WTC11 (cell line): ENCODE results near the gene LRRC49. TPM values are rescaled to one million over a fixed set of nuclear protein-coding genes. Genes with fewer than 3 reads are reported as not detected.

Experiments used
- ATAC-seq: fragments of 200-7000 bp; cut with Tn5 transposase; 2 replicates; pipeline ENCODE4 v1.10.0; 2021; ENCODE audit warnings: mild to moderate bottlenecking, moderate library complexity
- CTCF ChIA-PET: fragments of 300-600 bp; sonication (Branson Sonifier 250); formaldehyde crosslinking; loops from one replicate; lab custom pipeline; 2021; ENCODE audit warnings: antibody characterized with exemption; lab: Charles Lee
- POLR2A ChIA-PET: fragments of 350-600 bp; sonication (Branson Sonifier 250); formaldehyde crosslinking; loops from one replicate; lab custom pipeline; 2021; ENCODE audit warnings: antibody characterized with exemption; lab: Charles Lee
- DNase-seq: peaks from one replicate; pipeline ENCODE4 v3.0.0; 2021; ENCODE audit warnings: low spot score
- H3K27ac Mint-ChIP-seq: 2 replicates; pipeline ENCODE4 v1.8.0; 2021; ENCODE audit warnings: mixed read lengths
- H3K27me3 Mint-ChIP-seq: 2 replicates; pipeline ENCODE4 v1.8.0; 2021; ENCODE audit warnings: low read depth, mild to moderate bottlenecking, moderate library complexity, mixed read lengths
- H3K36me3 Mint-ChIP-seq: 2 replicates; pipeline ENCODE4 v1.8.0; 2021; ENCODE audit warnings: mixed read lengths
- H3K4me1 Mint-ChIP-seq: 2 replicates; pipeline ENCODE4 v1.8.0; 2022; ENCODE audit warnings: mixed read lengths
- H3K4me3 Mint-ChIP-seq: 2 replicates; pipeline ENCODE4 v1.8.0; 2021; ENCODE audit warnings: mild to moderate bottlenecking, moderate library complexity, mixed read lengths
- H3K9me3 Mint-ChIP-seq: 2 replicates; pipeline ENCODE4 v1.8.0; 2021; ENCODE audit warnings: mixed read lengths
- CBFB ChIP-seq: sonication (generic); formaldehyde crosslinking; IDR thresholded peaks from 2 replicates; pipeline ENCODE4 v1.8.1; 2022; ENCODE audit warnings: mild to moderate bottlenecking, low read depth, missing genetic modification reagents
- CREB1 ChIP-seq: sonication (generic); formaldehyde crosslinking; IDR thresholded peaks from 2 replicates; pipeline ENCODE4 v1.8.0; 2023; ENCODE audit warnings: mild to moderate bottlenecking, missing genetic modification reagents
- ETV6 ChIP-seq: sonication (generic); formaldehyde crosslinking; IDR thresholded peaks from 2 replicates; pipeline ENCODE4 v1.8.1; 2022; ENCODE audit warnings: mild to moderate bottlenecking, missing genetic modification reagents
- FOXJ3 ChIP-seq: sonication (generic); formaldehyde crosslinking; IDR thresholded peaks from 2 replicates; pipeline ENCODE4 v1.9.0; 2021; ENCODE audit warnings: missing genetic modification reagents, mild to moderate bottlenecking, borderline replicate concordance
- FOXP1 ChIP-seq: sonication (generic); formaldehyde crosslinking; IDR thresholded peaks from 2 replicates; pipeline ENCODE4 v1.8.0; 2022; ENCODE audit warnings: missing genetic modification reagents, mild to moderate bottlenecking, moderate library complexity, borderline replicate concordance
- GRHL2 ChIP-seq: fragments of 250-450 bp; sonication (Bioruptor Pico); IDR thresholded peaks from 2 replicates; pipeline ENCODE4 v1.8.0; 2022; ENCODE audit warnings: mild to moderate bottlenecking, moderate library complexity; ENCODE audit not compliant: insufficient replicate concordance, severe bottlenecking
- MYBL2 ChIP-seq: sonication (generic); formaldehyde crosslinking; IDR thresholded peaks from 2 replicates; pipeline ENCODE4 v1.8.1; 2023; ENCODE audit warnings: mild to moderate bottlenecking, moderate library complexity, missing genetic modification reagents
- OVOL2 ChIP-seq: fragments of 250-450 bp; sonication (Bioruptor Pico); IDR thresholded peaks from 2 replicates; pipeline ENCODE4 v1.9.0; 2021; ENCODE audit warnings: mild to moderate bottlenecking, borderline replicate concordance
- RORB ChIP-seq: fragments of 250-450 bp; sonication (Bioruptor Pico); IDR thresholded peaks from 2 replicates; pipeline ENCODE4 v1.9.0; 2021; ENCODE audit warnings: mild to moderate bottlenecking
- SOX15 ChIP-seq: fragments of 250-450 bp; sonication (Bioruptor Pico); IDR thresholded peaks from 2 replicates; pipeline ENCODE4 v1.9.0; 2021; ENCODE audit warnings: mild to moderate bottlenecking
- ZNF138 ChIP-seq: sonication (generic); formaldehyde crosslinking; conservative IDR thresholded peaks from 2 replicates; pipeline ENCODE4 v1.8.1; 2022; ENCODE audit warnings: mild to moderate bottlenecking, moderate library complexity, missing genetic modification reagents
- ZNF317 ChIP-seq: sonication (generic); formaldehyde crosslinking; IDR thresholded peaks from 2 replicates; pipeline ENCODE4 v1.8.1; 2023; ENCODE audit warnings: low read depth, mild to moderate bottlenecking, moderate library complexity, missing genetic modification reagents, borderline replicate concordance
- total RNA-seq: library from RNA; stranded (reverse); gene quantifications from 3 replicates; pipeline ENCODE4 v1.2.3, GENCODE V29; 2021
- TF ChIP-seq, protein P1 (sequence below): sonication (generic); formaldehyde crosslinking; IDR thresholded peaks from 2 replicates; pipeline ENCODE4 v1.8.0; 2023; ENCODE audit warnings: missing genetic modification reagents, mild to moderate bottlenecking, borderline replicate concordance
- TF ChIP-seq, protein P2 (sequence below): sonication (generic); formaldehyde crosslinking; IDR thresholded peaks from 2 replicates; pipeline ENCODE4 v1.8.1; 2022; ENCODE audit warnings: low read depth, mild to moderate bottlenecking, moderate library complexity, missing genetic modification reagents, borderline replicate concordance
- TF ChIP-seq, protein P3 (sequence below): sonication (generic); formaldehyde crosslinking; IDR thresholded peaks from 2 replicates; pipeline ENCODE4 v1.8.1; 2022; ENCODE audit warnings: low read depth, missing genetic modification reagents, borderline replicate concordance
- TF ChIP-seq, protein P4 (sequence below): sonication (generic); formaldehyde crosslinking; IDR thresholded peaks from 2 replicates; pipeline ENCODE4 v1.8.0; 2022; ENCODE audit warnings: mild to moderate bottlenecking, missing genetic modification reagents
- TF ChIP-seq, protein P5 (sequence below): sonication (generic); formaldehyde crosslinking; conservative IDR thresholded peaks from 2 replicates; pipeline ENCODE4 v1.8.1; 2023; ENCODE audit warnings: mild to moderate bottlenecking, low read depth, missing genetic modification reagents, moderate library complexity
- TF ChIP-seq, protein P6 (sequence below): sonication (generic); formaldehyde crosslinking; IDR thresholded peaks from 2 replicates; pipeline ENCODE4 v1.8.0; 2023; ENCODE audit warnings: missing genetic modification reagents
- TF ChIP-seq, protein P7 (sequence below): fragments of 250-450 bp; sonication (Bioruptor Pico); IDR thresholded peaks from 2 replicates; pipeline ENCODE4 v1.9.0; 2021; ENCODE audit warnings: moderate library complexity, mild to moderate bottlenecking, inconsistent platforms, borderline replicate concordance
- TF ChIP-seq, protein P8 (sequence below): fragments of 250-450 bp; sonication (Bioruptor Pico); IDR thresholded peaks from 2 replicates; pipeline ENCODE4 v1.8.0; 2021; ENCODE audit warnings: mild to moderate bottlenecking

Gene LRRC49
- total RNA-seq, 1 experiment from 2014 or later = 6.9 TPM

DNA sequence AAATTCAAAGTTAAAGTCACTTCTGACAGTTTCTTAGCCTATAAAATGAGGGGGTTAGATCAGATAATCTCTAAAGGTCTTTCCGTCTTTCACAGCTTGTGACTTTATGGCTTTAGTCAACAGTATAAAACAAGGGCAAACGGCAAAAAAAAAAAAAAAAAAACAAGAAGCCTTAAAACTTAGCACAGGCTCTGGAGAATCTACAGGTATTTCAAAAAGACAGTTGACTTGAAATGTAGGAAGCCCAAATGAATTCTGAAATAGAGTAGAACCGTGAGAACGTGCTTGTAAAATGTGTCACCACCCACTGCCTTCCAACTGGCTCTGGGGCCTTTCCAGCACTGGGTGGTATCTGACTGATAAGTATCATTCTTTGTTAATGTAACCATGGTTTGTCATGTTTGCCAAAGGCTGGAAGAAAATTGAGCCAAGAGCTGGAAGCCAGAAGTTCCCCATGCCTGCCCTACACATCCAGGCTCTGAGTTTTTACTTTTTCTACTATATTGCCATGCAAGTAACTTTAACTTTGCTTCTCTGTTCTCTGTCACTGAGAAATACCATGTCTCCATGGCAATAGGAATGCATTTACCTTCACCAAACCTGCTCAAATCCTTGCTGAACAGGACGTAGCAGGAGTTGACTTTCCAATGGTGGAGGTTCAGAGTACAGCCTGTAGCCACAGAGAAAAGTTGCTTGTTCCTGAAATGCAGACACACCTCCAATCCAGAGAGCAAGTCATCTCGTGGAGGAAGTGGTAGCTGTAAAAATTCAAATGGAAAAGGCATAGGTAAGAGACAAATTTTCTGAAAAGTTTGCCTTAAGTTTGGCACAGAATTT, 186.8 kb downstream of the LRRC49 start:
- peaks cover 72% of the 10 kb centered on the region for H3K27me3 Mint-ChIP-seq
- H3K27ac Mint-ChIP-seq = no peak overlapping the region
- ChIA-PET POLR2A (interaction anchor here (0.6 kb wide), 1 partner anchor 164 kb away, joined by 4 read pairs; no protein-coding TSS in a partner anchor), CTCF (no interaction called here)
- H3K4me1 Mint-ChIP-seq = no peaks in the 10 kb centered on the region
- no peak for ATAC-seq
- DNase-seq = no peak
- H3K9me3 Mint-ChIP-seq = peaks cover 20% of the 10 kb centered on the region
- TF ChIP-seq, protein P1, sequence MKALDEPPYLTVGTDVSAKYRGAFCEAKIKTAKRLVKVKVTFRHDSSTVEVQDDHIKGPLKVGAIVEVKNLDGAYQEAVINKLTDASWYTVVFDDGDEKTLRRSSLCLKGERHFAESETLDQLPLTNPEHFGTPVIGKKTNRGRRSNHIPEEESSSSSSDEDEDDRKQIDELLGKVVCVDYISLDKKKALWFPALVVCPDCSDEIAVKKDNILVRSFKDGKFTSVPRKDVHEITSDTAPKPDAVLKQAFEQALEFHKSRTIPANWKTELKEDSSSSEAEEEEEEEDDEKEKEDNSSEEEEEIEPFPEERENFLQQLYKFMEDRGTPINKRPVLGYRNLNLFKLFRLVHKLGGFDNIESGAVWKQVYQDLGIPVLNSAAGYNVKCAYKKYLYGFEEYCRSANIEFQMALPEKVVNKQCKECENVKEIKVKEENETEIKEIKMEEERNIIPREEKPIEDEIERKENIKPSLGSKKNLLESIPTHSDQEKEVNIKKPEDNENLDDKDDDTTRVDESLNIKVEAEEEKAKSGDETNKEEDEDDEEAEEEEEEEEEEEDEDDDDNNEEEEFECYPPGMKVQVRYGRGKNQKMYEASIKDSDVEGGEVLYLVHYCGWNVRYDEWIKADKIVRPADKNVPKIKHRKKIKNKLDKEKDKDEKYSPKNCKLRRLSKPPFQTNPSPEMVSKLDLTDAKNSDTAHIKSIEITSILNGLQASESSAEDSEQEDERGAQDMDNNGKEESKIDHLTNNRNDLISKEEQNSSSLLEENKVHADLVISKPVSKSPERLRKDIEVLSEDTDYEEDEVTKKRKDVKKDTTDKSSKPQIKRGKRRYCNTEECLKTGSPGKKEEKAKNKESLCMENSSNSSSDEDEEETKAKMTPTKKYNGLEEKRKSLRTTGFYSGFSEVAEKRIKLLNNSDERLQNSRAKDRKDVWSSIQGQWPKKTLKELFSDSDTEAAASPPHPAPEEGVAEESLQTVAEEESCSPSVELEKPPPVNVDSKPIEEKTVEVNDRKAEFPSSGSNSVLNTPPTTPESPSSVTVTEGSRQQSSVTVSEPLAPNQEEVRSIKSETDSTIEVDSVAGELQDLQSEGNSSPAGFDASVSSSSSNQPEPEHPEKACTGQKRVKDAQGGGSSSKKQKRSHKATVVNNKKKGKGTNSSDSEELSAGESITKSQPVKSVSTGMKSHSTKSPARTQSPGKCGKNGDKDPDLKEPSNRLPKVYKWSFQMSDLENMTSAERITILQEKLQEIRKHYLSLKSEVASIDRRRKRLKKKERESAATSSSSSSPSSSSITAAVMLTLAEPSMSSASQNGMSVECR = no peak
- TF ChIP-seq ETV6 (CRISPR knock-in tag) = no peak
- TF ChIP-seq, protein P2, sequence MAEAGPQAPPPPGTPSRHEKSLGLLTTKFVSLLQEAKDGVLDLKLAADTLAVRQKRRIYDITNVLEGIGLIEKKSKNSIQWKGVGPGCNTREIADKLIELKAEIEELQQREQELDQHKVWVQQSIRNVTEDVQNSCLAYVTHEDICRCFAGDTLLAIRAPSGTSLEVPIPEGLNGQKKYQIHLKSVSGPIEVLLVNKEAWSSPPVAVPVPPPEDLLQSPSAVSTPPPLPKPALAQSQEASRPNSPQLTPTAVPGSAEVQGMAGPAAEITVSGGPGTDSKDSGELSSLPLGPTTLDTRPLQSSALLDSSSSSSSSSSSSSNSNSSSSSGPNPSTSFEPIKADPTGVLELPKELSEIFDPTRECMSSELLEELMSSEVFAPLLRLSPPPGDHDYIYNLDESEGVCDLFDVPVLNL (CRISPR knock-in tag) = no peak
- TF ChIP-seq, protein P3, sequence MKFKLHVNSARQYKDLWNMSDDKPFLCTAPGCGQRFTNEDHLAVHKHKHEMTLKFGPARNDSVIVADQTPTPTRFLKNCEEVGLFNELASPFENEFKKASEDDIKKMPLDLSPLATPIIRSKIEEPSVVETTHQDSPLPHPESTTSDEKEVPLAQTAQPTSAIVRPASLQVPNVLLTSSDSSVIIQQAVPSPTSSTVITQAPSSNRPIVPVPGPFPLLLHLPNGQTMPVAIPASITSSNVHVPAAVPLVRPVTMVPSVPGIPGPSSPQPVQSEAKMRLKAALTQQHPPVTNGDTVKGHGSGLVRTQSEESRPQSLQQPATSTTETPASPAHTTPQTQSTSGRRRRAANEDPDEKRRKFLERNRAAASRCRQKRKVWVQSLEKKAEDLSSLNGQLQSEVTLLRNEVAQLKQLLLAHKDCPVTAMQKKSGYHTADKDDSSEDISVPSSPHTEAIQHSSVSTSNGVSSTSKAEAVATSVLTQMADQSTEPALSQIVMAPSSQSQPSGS (CRISPR knock-in tag) = no peak
- TF ChIP-seq CREB1 (CRISPR knock-in tag) = no peak
- no peak for TF ChIP-seq CBFB (CRISPR knock-in tag)
- TF ChIP-seq FOXP1 (CRISPR knock-in tag) = no peak
- TF ChIP-seq ZNF317 (CRISPR knock-in tag) = no peak
- TF ChIP-seq, protein P4, sequence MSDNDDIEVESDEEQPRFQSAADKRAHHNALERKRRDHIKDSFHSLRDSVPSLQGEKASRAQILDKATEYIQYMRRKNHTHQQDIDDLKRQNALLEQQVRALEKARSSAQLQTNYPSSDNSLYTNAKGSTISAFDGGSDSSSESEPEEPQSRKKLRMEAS (CRISPR knock-in tag) = no peak
- no peak for TF ChIP-seq MYBL2 (CRISPR knock-in tag)
- TF ChIP-seq FOXJ3 (CRISPR knock-in tag) = no peak
- TF ChIP-seq, protein P5, sequence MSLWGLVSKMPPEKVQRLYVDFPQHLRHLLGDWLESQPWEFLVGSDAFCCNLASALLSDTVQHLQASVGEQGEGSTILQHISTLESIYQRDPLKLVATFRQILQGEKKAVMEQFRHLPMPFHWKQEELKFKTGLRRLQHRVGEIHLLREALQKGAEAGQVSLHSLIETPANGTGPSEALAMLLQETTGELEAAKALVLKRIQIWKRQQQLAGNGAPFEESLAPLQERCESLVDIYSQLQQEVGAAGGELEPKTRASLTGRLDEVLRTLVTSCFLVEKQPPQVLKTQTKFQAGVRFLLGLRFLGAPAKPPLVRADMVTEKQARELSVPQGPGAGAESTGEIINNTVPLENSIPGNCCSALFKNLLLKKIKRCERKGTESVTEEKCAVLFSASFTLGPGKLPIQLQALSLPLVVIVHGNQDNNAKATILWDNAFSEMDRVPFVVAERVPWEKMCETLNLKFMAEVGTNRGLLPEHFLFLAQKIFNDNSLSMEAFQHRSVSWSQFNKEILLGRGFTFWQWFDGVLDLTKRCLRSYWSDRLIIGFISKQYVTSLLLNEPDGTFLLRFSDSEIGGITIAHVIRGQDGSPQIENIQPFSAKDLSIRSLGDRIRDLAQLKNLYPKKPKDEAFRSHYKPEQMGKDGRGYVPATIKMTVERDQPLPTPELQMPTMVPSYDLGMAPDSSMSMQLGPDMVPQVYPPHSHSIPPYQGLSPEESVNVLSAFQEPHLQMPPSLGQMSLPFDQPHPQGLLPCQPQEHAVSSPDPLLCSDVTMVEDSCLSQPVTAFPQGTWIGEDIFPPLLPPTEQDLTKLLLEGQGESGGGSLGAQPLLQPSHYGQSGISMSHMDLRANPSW = no peak
- TF ChIP-seq GRHL2 (CRISPR knock-in tag) = no peak
- TF ChIP-seq, protein P6, sequence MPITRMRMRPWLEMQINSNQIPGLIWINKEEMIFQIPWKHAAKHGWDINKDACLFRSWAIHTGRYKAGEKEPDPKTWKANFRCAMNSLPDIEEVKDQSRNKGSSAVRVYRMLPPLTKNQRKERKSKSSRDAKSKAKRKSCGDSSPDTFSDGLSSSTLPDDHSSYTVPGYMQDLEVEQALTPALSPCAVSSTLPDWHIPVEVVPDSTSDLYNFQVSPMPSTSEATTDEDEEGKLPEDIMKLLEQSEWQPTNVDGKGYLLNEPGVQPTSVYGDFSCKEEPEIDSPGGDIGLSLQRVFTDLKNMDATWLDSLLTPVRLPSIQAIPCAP (CRISPR knock-in tag) = no peak
- no peak for TF ChIP-seq RORB (CRISPR knock-in tag)
- TF ChIP-seq, protein P7, sequence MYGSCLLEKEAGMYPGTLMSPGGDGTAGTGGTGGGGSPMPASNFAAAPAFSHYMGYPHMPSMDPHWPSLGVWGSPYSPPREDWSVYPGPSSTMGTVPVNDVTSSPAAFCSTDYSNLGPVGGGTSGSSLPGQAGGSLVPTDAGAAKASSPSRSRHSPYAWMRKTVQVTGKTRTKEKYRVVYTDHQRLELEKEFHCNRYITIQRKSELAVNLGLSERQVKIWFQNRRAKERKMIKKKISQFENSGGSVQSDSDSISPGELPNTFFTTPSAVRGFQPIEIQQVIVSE = no peak
- TF ChIP-seq OVOL2 (CRISPR knock-in tag) = no peak
- TF ChIP-seq ZNF138 (CRISPR knock-in tag) = no peak
- TF ChIP-seq, protein P8, sequence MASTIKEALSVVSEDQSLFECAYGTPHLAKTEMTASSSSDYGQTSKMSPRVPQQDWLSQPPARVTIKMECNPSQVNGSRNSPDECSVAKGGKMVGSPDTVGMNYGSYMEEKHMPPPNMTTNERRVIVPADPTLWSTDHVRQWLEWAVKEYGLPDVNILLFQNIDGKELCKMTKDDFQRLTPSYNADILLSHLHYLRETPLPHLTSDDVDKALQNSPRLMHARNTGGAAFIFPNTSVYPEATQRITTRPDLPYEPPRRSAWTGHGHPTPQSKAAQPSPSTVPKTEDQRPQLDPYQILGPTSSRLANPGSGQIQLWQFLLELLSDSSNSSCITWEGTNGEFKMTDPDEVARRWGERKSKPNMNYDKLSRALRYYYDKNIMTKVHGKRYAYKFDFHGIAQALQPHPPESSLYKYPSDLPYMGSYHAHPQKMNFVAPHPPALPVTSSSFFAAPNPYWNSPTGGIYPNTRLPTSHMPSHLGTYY = no peak
- TF ChIP-seq SOX15 = no peak
- TF ChIP-seq, all 79 proteins: peak for 0
- no peak overlapping the region for H3K4me3 Mint-ChIP-seq
- H3K36me3 Mint-ChIP-seq = peaks cover 2% of the 10 kb centered on the region
